K562 (cell line): ENCODE results near the gene IGF2BP1. TPM values are rescaled to one million over a fixed set of nuclear protein-coding genes. Genes with fewer than 3 reads are reported as not detected.

Experiments used
- ATAC-seq: fragments of 200-7000 bp; cut with Tn5 transposase; 3 replicates; pipeline ENCODE4 v1.9.1; 2020; ENCODE audit warnings: moderate library complexity
- BruUV-seq: library from RNA; stranded (reverse); fragments of 400-500 nt; replicated peaks from 2 replicates; lab custom pipeline; 2021; lab: Mats Ljungman, UMichigan
- CTCF ChIA-PET: fragments of 300-600 bp; formaldehyde crosslinking; extraction: SDS; loops from one replicate; lab custom pipeline; 2021; ENCODE audit warnings: low intra/inter-chr PET ratio; lab: Yijun Ruan, JAX
- POLR2A ChIA-PET: fragments of 300-600, 350-650 bp; sonication (Branson Sonifier 250); formaldehyde crosslinking; extraction: SDS; loops from one replicate; lab custom pipeline; 2021; ENCODE audit warnings: antibody characterized with exemption, inconsistent platforms; lab: Yijun Ruan, JAX
- DNase-seq, 4 experiments: peaks; one replicate each; pipeline versions ENCODE4 v3.0.0 to v3.0.0-alpha.2; 2011 to 2018; ENCODE audit warnings: low spot score in 3 of 4, mixed read lengths in 3 of 4; ENCODE audit errors: extremely low read depth in 1 of 4
- FAIRE-seq: peaks from 2 replicates; lab custom pipeline; 2011; peaks lifted over from hg19 to GRCh38; lab: Jason Lieb, UNC
- H2AFZ ChIP-seq: 2 replicates; pipeline ENCODE4 v1.6.0; 2011; ENCODE audit warnings: low read depth, low read length, control low read depth, inconsistent platforms
- H3K27ac ChIP-seq: fragments of 200-600 bp; 3 replicates; pipeline ENCODE4 v1.8.0; 2011; ENCODE audit warnings: low read depth, mild to moderate bottlenecking, control low read depth, inconsistent platforms, low read length, moderate library complexity, mixed read lengths; ENCODE audit errors: extremely low read depth
- H3K27me3 ChIP-seq, 2 experiments: fragments of 300-600 bp in 1 of 2; 2 replicates in 1 of 2; 3 replicates in 1 of 2; pipeline versions ENCODE4 v1.6.0 to v1.8.0; 2011; ENCODE audit warnings: inconsistent platforms in 2 of 2, low read length in 2 of 2, mild to moderate bottlenecking in 1 of 2, mixed read lengths in 1 of 2, moderate library complexity in 1 of 2; ENCODE audit not compliant: control insufficient read depth in 2 of 2, insufficient read depth in 2 of 2
- H3K36me3 ChIP-seq: fragments of 300-600 bp; 3 replicates; pipeline ENCODE4 v1.8.0; 2011; ENCODE audit warnings: mild to moderate bottlenecking, low read length, inconsistent platforms; ENCODE audit not compliant: control insufficient read depth, insufficient read depth
- H3K4me1 ChIP-seq, 2 experiments: fragments of 200-600 bp in 1 of 2; replicated peaks in 1 of 2; 2 replicates in 1 of 2; 3 replicates in 1 of 2; pipeline versions ENCODE4 v1.5.1 to v1.8.0; 2011; ENCODE audit warnings: inconsistent platforms in 2 of 2, low read length in 2 of 2, mild to moderate bottlenecking in 1 of 2, mixed read lengths in 1 of 2, moderate library complexity in 1 of 2; ENCODE audit not compliant: control insufficient read depth in 2 of 2, insufficient read depth in 2 of 2
- H3K4me2 ChIP-seq: 2 replicates; pipeline ENCODE4 v1.6.1; 2011; ENCODE audit warnings: low read length, control low read depth, inconsistent platforms, mixed read lengths; ENCODE audit not compliant: insufficient read depth
- H3K4me3 ChIP-seq: fragments of 200-600 bp; sonication (generic), shearing (Covaris generic); 2 replicates; pipeline ENCODE4 v1.5.1; 2016; ENCODE audit warnings: control low read depth, inconsistent platforms
- H3K79me2 ChIP-seq: fragments of 200-600 bp; 3 replicates; pipeline ENCODE4 v1.8.0; 2011; ENCODE audit warnings: low read length, inconsistent platforms; ENCODE audit not compliant: control insufficient read depth, insufficient read depth
- H3K9ac ChIP-seq, 2 experiments: 2 replicates each; pipeline versions ENCODE4 v1.6.0 to v1.6.1; 2011; ENCODE audit warnings: low read depth in 2 of 2, low read length in 2 of 2, control low read depth in 1 of 2, inconsistent platforms in 1 of 2, mild to moderate bottlenecking in 1 of 2, mixed read lengths in 1 of 2; ENCODE audit not compliant: insufficient read depth in 1 of 2
- H3K9me1 ChIP-seq: one replicate; pipeline ENCODE4 v1.6.0; 2011; ENCODE audit warnings: inconsistent platforms, mild to moderate bottlenecking, low read length, moderate library complexity; ENCODE audit not compliant: control insufficient read depth, insufficient read depth
- H3K9me3 ChIP-seq: replicated peaks from 2 replicates; pipeline ENCODE4 v1.5.1; 2011; ENCODE audit warnings: low read depth, low read length, inconsistent platforms; ENCODE audit not compliant: control insufficient read depth, insufficient read depth
- H4K20me1 ChIP-seq: replicated peaks from 2 replicates; pipeline ENCODE4 v1.6.1; 2011; ENCODE audit warnings: low read length, inconsistent platforms, mixed read lengths; ENCODE audit not compliant: control insufficient read depth, insufficient read depth
- ARHGAP35 ChIP-seq: fragments of 450-650 bp; IDR thresholded peaks from 2 replicates; pipeline ENCODE4 v1.6.1; 2018; ENCODE audit not compliant: partially characterized antibody
- ARID1B ChIP-seq: fragments of 450-650 bp; IDR thresholded peaks from 2 replicates; pipeline ENCODE4 v1.6.1; 2016; ENCODE audit warnings: antibody characterized with exemption, mild to moderate bottlenecking, inconsistent platforms
- CBFA2T2 ChIP-seq: fragments of 450-650 bp; conservative IDR thresholded peaks from 2 replicates; pipeline ENCODE4 v1.6.1; 2017; ENCODE audit warnings: mild to moderate bottlenecking
- CBFA2T3 ChIP-seq: fragments of 450-650 bp; IDR thresholded peaks from 2 replicates; pipeline ENCODE4 v1.6.1; 2017
- CCNT2 ChIP-seq: IDR thresholded peaks from 2 replicates; pipeline ENCODE4 v1.6.1; 2011; ENCODE audit warnings: borderline replicate concordance, low read depth, mild to moderate bottlenecking, moderate library complexity, mixed read lengths, low read length; ENCODE audit not compliant: insufficient read length; ENCODE audit errors: extremely low read depth
- DPF2 ChIP-seq: fragments of 450-650 bp; IDR thresholded peaks from 2 replicates; pipeline ENCODE4 v1.6.1; 2016
- EP300 ChIP-seq: IDR thresholded peaks from 2 replicates; pipeline ENCODE4 v1.6.1; 2012; ENCODE audit warnings: low read length, improper control_type of control experiment
- ETV5 ChIP-seq: sonication (generic); formaldehyde crosslinking; IDR thresholded peaks from 2 replicates; pipeline ENCODE4 v1.4.0; 2020; ENCODE audit warnings: low read depth, mild to moderate bottlenecking, missing genetic modification reagents
- FOXM1 ChIP-seq, 2 experiments: fragments of 450-650 bp in 1 of 2; sonication (generic) in 1 of 2; formaldehyde crosslinking in 1 of 2; IDR thresholded peaks; 2 replicates each; pipeline versions ENCODE4 v1.6.1 to v1.9.0; 2017 to 2022; ENCODE audit warnings: low read depth in 2 of 2, mild to moderate bottlenecking in 2 of 2, missing genetic modification reagents in 1 of 2, moderate library complexity in 1 of 2
- HNRNPK ChIP-seq: fragments of 200-400 bp; formaldehyde crosslinking; IDR thresholded peaks from one replicate; pipeline ENCODE4 v1.6.1; 2018; ENCODE audit warnings: mild to moderate bottlenecking, low read depth, low read length; ENCODE audit not compliant: poor library complexity, severe bottlenecking
- KDM1A ChIP-seq, 2 experiments: fragments of 450-650 bp; IDR thresholded peaks; 2 replicates each; pipeline ENCODE4 v1.6.1; 2016; ENCODE audit warnings: mild to moderate bottlenecking in 2 of 2
- KDM2B ChIP-seq: fragments of 250-450 bp; sonication (Bioruptor Pico); IDR thresholded peaks from 2 replicates; pipeline ENCODE4 v1.8.0; 2021; ENCODE audit warnings: mild to moderate bottlenecking, moderate library complexity
- PML ChIP-seq: IDR thresholded peaks from 2 replicates; pipeline ENCODE4 v1.6.1; 2012; ENCODE audit warnings: low read length, inconsistent platforms
- SMARCA4 ChIP-seq: fragments of 450-650 bp; IDR thresholded peaks from 2 replicates; pipeline ENCODE4 v1.6.1; 2016
- SNIP1 ChIP-seq: fragments of 450-650 bp; IDR thresholded peaks from 2 replicates; pipeline ENCODE4 v1.7.1; 2017; ENCODE audit warnings: low read depth, mild to moderate bottlenecking
- SOX6 ChIP-seq: fragments of 450-650 bp; IDR thresholded peaks from 2 replicates; pipeline ENCODE4 v1.6.1; 2014; ENCODE audit warnings: mild to moderate bottlenecking
- TCF3 ChIP-seq: sonication (generic); formaldehyde crosslinking; IDR thresholded peaks from 2 replicates; pipeline ENCODE4 v1.4.0; 2020; ENCODE audit warnings: mild to moderate bottlenecking, missing genetic modification reagents
- TEAD4 ChIP-seq, 2 experiments: sonication (generic) in 1 of 2; formaldehyde crosslinking in 1 of 2; IDR thresholded peaks; 2 replicates each; pipeline versions ENCODE4 v1.6.1 to v1.8.0; 2012 to 2022; ENCODE audit warnings: borderline replicate concordance in 1 of 2, inconsistent platforms in 1 of 2, low read length in 1 of 2, mild to moderate bottlenecking in 1 of 2, missing genetic modification reagents in 1 of 2
- THRB ChIP-seq: fragments of 450-650 bp; formaldehyde crosslinking; conservative IDR thresholded peaks from 2 replicates; pipeline ENCODE4 v1.4.0; 2022; ENCODE audit warnings: mild to moderate bottlenecking, missing genetic modification characterization
- ZNF584 ChIP-seq: fragments of 200-800 bp; sonication (Bioruptor generic); IDR thresholded peaks from 2 replicates; pipeline ENCODE4 v1.6.1; 2016; ENCODE audit warnings: low read depth, mild to moderate bottlenecking, missing genetic modification characterization, missing compliant biosample characterization
- ZNF766 ChIP-seq: fragments of 200-800 bp; sonication (Bioruptor generic); conservative IDR thresholded peaks from 2 replicates; pipeline ENCODE4 v1.6.1; 2016; ENCODE audit warnings: missing genetic modification characterization, missing compliant biosample characterization
- whole genome bisulfite sequencing: fragments of 100-300 bp; shearing (Covaris generic); methylation state at CpG from one replicate; pipeline ENCODE4 v1.1.6; 2016; ENCODE audit warnings: low coverage, mixed read lengths; ENCODE audit not compliant: insufficient coverage; ENCODE audit errors: missing lambda C conversion rate; 5-methylcytosine and 5-hydroxymethylcytosine counted together
- in situ Hi-C: fragments of 300-500 bp; cut with MboI; formaldehyde crosslinking; loops from 4 replicates; pipeline ENCODE4 v1.15.0; 2018; ENCODE audit warnings: inconsistent platforms, mixed read lengths
- intact Hi-C: fragments of 100-400 bp; cut with micrococcal nuclease; formaldehyde crosslinking; loops from 2 replicates; pipeline ENCODE4 v1.14.2; 2022
- polyA plus RNA-seq, 8 experiments: library from polyadenylated mRNA; depleted of rRNA in 4 of 8; stranded (reverse) in 5 of 8; unstranded in 3 of 8; fragments of >200 nt; fragmentation: Nextera tagmentation in 2 of 8; fragmentation: Illumina TruSeq in 1 of 8; extraction: Ambion mirVana in 2 of 8; extraction: Trizol in 1 of 8; gene quantifications; 2 replicates each; pipeline versions ENCODE4 v1.2.1 to v1.2.3, GENCODE V29; 2011 to 2014; ENCODE audit warnings: inconsistent platforms in 1 of 8, missing spikeins in 1 of 8
- total RNA-seq, 7 experiments: library from RNA; depleted of rRNA in 6 of 7; stranded (reverse); fragments of >200 nt in 6 of 7; fragmentation: Illumina TruSeq in 2 of 7; extraction: Trizol in 2 of 7; gene quantifications; 2 replicates each; pipeline versions ENCODE4 v1.2.1 to v1.2.3, GENCODE V29; 2011 to 2021; ENCODE audit warnings: low replicate concordance in 1 of 7
- TF ChIP-seq, protein P1 (sequence below): sonication (generic); formaldehyde crosslinking; IDR thresholded peaks from 2 replicates; pipeline ENCODE4 v1.8.0; 2022; ENCODE audit warnings: mild to moderate bottlenecking, missing genetic modification reagents

Gene IGF2BP1
- total and polyA plus RNA-seq, 9 of the 15 experiments (the other 6 are each of a cell fraction or from before 2014, with no cell fraction given): 13.0 to 318 (median 53.6) TPM

GRCh38 chr17:49028271-49028670 is 31.1 kb downstream of the IGF2BP1 start:
- BruUV-seq: TSS peak; percentile 19
- Histone ChIP-seq H3K27ac (no peak overlapping the region), H3K9me3 (no peaks in the 10 kb centered on the region), H3K27me3 (no peaks in the 10 kb centered on the region), H3K9me1 (no peaks in the 10 kb centered on the region), H3K4me1 (peaks cover 2 to 7% of the 10 kb centered on the region in 2 experiments; a peak in 4 of 5 replicates), H4K20me1 (peaks cover 14% of the 10 kb centered on the region), H2AFZ (no peak overlapping the region), H3K4me3 (no peak overlapping the region), H3K9ac (no peak overlapping the region), H3K4me2 (no peak overlapping the region), H3K79me2 (peaks cover 42% of the 10 kb centered on the region), H3K36me3 (peaks cover 94% of the 10 kb centered on the region)
- ChIA-PET POLR2A (interaction anchor here (1.2 to 1.3 kb wide), 3 partner anchors 17 to 84 kb away, joined by 3 to 5 read pairs (median 4); partner anchors contain the start of gene SNF8), CTCF (no interaction called here)
- intact Hi-C loops (loop anchor here (10.0 kb wide), 1 partner anchor 133 kb away; the partner anchor contains the start of gene ATP5MC1), in situ Hi-C loops (loop anchor here (25.0 kb wide), 1 partner anchor 341 kb away; no protein-coding TSS in a partner anchor)
- 10% methylated on average over 1 of the region's 1 CpG for WGBS
- FAIRE-seq (no peak), DNase-seq (peak in 1 of 4 experiments; percentile 20), ATAC-seq (peak; percentile 42)
- peak; percentile 31; the same call in 1 of the 2 replicates for TF ChIP-seq DPF2
- TF ChIP-seq KDM1A (IDR thresholded peaks at IDR 0.05): 0 out of 4 replicates have a peak, but pooled peaks of 1 of the 2 experiments have one; percentile 16
- TF ChIP-seq KDM2B (CRISPR knock-in tag): no peak
- TF ChIP-seq ETV5: no peak
- 0 out of 2 replicates have a peak, but pooled peaks have one; percentile 16 for TF ChIP-seq SOX6
- no peak for TF ChIP-seq HNRNPK
- peak; percentile 52 for TF ChIP-seq CBFA2T2
- 0 out of 2 replicates have a peak, but pooled peaks have one; percentile 23 for TF ChIP-seq PML
- TF ChIP-seq TCF3: peak; percentile 73
- peak; percentile 26 for TF ChIP-seq CCNT2
- TF ChIP-seq SNIP1: no peak
- TF ChIP-seq ZNF766 (CRISPR knock-in tag): no peak
- 0 out of 2 replicates have a peak, but pooled peaks have one; percentile 22 for TF ChIP-seq EP300
- TF ChIP-seq THRB: no peak
- TF ChIP-seq TEAD4 (IDR thresholded peaks at IDR 0.05; ENCODE audit: low read length): peak; percentile 74
- no peak for TF ChIP-seq TEAD4 (CRISPR knock-in tag; IDR thresholded peaks at IDR 0.05; ENCODE audit: borderline replicate concordance)
- TF ChIP-seq, protein P1, sequence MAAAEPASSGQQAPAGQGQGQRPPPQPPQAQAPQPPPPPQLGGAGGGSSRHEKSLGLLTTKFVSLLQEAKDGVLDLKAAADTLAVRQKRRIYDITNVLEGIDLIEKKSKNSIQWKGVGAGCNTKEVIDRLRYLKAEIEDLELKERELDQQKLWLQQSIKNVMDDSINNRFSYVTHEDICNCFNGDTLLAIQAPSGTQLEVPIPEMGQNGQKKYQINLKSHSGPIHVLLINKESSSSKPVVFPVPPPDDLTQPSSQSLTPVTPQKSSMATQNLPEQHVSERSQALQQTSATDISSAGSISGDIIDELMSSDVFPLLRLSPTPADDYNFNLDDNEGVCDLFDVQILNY (CRISPR knock-in tag): no peak
- TF ChIP-seq ZNF584 (CRISPR knock-in tag): no peak
- no peak for TF ChIP-seq ARHGAP35
- peak; percentile 74 for TF ChIP-seq ARID1B
- TF ChIP-seq SMARCA4: peak; percentile 40; the same call in 1 of the 2 replicates
- TF ChIP-seq FOXM1 (IDR thresholded peaks at IDR 0.05; ENCODE audit: low read depth): no peak
- TF ChIP-seq FOXM1 (CRISPR knock-in tag; IDR thresholded peaks at IDR 0.05; ENCODE audit: low read depth): no peak
- peak; percentile 74 for TF ChIP-seq CBFA2T3
